Upper lobe of right lung (tissue), 1 donor: ENCODE measurements around the gene USP54. TPM values are rescaled to one million over a fixed set of nuclear protein-coding genes. Genes with fewer than 3 reads are reported as not detected.

Experiments
- ATAC-seq: fragments of 200-7000 bp; cut with Tn5 transposase; one replicate; pipeline ENCODE4 v1.9.1; 2020; ENCODE audit warnings: mild to moderate bottlenecking, moderate library complexity
- DNase-seq: peaks from one replicate; pipeline ENCODE4 v3.0.0-alpha.2; 2020
- H3K27ac ChIP-seq: fragments of 200-600 bp; one replicate; pipeline ENCODE4 v1.8.0; 2022
- H3K27me3 ChIP-seq: fragments of 200-600 bp; one replicate; pipeline ENCODE4 v1.8.0; 2022; ENCODE audit warnings: mild to moderate bottlenecking
- H3K36me3 ChIP-seq: fragments of 200-600 bp; one replicate; pipeline ENCODE4 v1.8.0; 2022
- H3K4me1 ChIP-seq: fragments of 200-600 bp; one replicate; pipeline ENCODE4 v1.8.0; 2022
- H3K4me3 ChIP-seq: fragments of 200-600 bp; one replicate; pipeline ENCODE4 v1.8.0; 2022; ENCODE audit warnings: mild to moderate bottlenecking
- H3K9me3 ChIP-seq: fragments of 200-600 bp; one replicate; pipeline ENCODE4 v1.8.0; 2022
- intact Hi-C: fragments of 100-400 bp; cut with DNase I; formaldehyde crosslinking; loops from one replicate; pipeline ENCODE4 v1.11.0; 2022
- total RNA-seq: library from RNA; stranded (reverse); fragmentation: NEBNext Ultra II Directional; extraction: Animal tissue kit (Norgen Biotek cat#: 25700); gene quantifications from one replicate; pipeline ENCODE4 v1.2.1, GENCODE V29; 2021
- TF ChIP-seq, protein P1 (sequence below): fragments of 200-600 bp; IDR thresholded peaks from one replicate; pipeline ENCODE4 v1.8.0; 2022; ENCODE audit warnings: antibody characterized with exemption
- donor health status: DM: no; HTN: yes; CAD: no; lungs with severe emphysema.

Gene USP54
- total RNA-seq, 1 donor from 2014 or later: 114 TPM

DNA sequence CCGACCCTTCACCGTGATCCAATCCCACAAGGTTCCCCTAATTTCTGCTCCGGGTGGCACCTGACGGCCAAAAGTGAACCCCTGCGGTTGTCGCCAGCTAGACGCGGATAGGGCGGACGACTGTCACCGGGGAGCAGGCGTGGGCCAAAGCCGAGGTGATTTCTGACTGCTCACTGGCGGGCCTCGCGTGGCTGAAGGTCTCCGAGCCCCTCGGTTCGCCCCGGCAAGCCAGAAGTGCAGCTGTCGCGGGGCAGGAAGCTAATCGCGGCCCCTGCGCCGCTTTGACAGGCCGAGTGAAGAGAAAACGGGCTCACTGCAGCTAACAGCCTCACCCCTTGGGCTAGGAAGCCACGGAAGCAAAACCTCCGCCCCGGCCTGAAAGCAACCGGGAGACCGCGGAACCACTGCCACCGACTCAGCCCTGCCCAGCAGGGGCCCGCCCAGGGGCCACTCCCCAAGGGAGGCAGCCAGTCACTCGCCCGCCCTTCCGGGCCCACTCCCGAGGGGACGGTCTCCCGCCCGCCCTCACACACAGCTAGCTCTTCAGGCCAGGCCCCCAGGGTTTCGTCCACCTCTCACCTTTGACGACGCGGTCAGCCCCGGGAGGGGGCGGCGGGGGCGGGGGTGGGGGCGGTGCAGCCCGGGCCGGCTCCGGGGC, 95.8 kb downstream of the USP54 start:
- ATAC-seq (peak; percentile 97), DNase-seq (peak; percentile 97)
- intact Hi-C loops: no loop called here
- TF ChIP-seq, protein P1, sequence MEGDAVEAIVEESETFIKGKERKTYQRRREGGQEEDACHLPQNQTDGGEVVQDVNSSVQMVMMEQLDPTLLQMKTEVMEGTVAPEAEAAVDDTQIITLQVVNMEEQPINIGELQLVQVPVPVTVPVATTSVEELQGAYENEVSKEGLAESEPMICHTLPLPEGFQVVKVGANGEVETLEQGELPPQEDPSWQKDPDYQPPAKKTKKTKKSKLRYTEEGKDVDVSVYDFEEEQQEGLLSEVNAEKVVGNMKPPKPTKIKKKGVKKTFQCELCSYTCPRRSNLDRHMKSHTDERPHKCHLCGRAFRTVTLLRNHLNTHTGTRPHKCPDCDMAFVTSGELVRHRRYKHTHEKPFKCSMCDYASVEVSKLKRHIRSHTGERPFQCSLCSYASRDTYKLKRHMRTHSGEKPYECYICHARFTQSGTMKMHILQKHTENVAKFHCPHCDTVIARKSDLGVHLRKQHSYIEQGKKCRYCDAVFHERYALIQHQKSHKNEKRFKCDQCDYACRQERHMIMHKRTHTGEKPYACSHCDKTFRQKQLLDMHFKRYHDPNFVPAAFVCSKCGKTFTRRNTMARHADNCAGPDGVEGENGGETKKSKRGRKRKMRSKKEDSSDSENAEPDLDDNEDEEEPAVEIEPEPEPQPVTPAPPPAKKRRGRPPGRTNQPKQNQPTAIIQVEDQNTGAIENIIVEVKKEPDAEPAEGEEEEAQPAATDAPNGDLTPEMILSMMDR: no peak
- H3K4me3 ChIP-seq: peak overlapping the region; percentile 90
- H3K36me3 ChIP-seq: peaks cover 26% of the 10 kb centered on the region
- H3K9me3 ChIP-seq: no peaks in the 10 kb centered on the region
- H3K4me1 ChIP-seq: peaks cover 32% of the 10 kb centered on the region
- no peaks in the 10 kb centered on the region for H3K27me3 ChIP-seq
- H3K27ac ChIP-seq: peak overlapping the region; percentile 97

DNA sequence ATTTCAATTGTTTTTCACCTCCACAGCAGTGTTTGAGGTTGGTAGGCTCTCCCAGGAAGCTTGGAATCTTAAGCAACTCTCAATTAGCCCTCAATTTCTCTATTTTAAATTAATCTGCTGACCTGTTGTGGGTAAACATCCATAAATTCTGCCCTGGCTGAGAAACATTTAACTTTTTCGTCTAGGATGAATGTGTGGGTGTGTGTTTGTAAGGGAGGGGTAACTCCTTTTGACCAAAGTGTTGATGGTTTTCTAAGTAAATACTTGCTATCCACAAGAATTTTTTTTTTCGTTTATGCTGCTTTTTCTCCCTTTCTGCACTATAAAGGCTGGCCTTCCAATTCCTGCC, 96.3 kb downstream of the USP54 start:
- peaks cover 32% of the 10 kb centered on the region for H3K4me1 ChIP-seq
- DNase-seq (no peak), ATAC-seq (no peak)
- TF ChIP-seq, protein P1: no peak
- H3K9me3 ChIP-seq: no peaks in the 10 kb centered on the region
- intact Hi-C loops: no loop called here
- H3K36me3 ChIP-seq: peaks cover 22% of the 10 kb centered on the region
- H3K27ac ChIP-seq: peak overlapping the region; percentile 97
- peak overlapping the region; percentile 90 for H3K4me3 ChIP-seq
- no peaks in the 10 kb centered on the region for H3K27me3 ChIP-seq

DNA sequence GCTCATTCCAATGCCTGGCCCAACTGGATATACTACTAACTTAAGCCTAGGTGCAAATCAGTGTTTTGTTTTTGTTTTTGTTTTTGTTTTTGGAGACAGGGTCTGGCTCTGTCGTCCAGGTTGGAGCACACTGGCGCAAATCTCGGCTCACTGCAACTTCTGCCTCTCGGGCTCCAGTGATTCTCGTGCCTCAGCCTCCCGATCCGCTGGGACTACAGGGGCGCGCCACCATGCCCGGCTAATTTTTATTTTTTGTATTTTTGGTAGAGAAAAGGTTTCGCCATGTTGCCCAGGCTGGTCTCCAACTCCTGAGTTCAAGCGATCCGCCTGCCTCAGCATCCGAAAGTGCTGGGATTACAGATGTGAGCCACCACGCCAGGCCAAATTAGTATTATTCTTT, 96.9 kb downstream of the USP54 start:
- no peaks in the 10 kb centered on the region for H3K27me3 ChIP-seq
- peaks cover 38% of the 10 kb centered on the region for H3K4me1 ChIP-seq
- H3K36me3 ChIP-seq: peaks cover 15% of the 10 kb centered on the region
- intact Hi-C loops: no loop called here
- no peak for DNase-seq
- TF ChIP-seq, protein P1: no peak
- H3K9me3 ChIP-seq: no peaks in the 10 kb centered on the region
- H3K4me3 ChIP-seq: peak overlapping the region; percentile 90
- no peak for ATAC-seq
- H3K27ac ChIP-seq: no peak overlapping the region

DNA sequence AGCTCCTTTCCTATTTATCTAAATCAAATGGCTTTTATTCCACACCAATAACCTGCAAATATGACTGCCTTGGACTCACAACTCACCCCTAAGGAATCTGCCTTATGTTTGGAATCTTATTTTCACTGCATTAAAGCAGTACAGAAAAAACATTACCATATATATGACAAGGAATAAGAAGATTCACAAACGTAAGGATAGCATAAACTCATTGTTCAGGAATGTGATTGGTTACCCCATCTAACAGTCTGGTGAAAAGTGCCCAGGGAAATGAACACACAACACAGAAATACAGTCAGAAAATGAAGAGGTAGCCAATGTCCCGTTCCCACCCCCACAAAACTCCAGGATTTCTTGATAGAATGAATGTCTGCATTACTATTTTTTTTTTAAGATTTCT, 97.4 kb downstream of the USP54 start:
- no peak for DNase-seq
- Histone ChIP-seq H3K36me3 (peaks cover 11% of the 10 kb centered on the region), H3K9me3 (no peaks in the 10 kb centered on the region), H3K27ac (no peak overlapping the region), H3K4me3 (no peak overlapping the region), H3K27me3 (no peaks in the 10 kb centered on the region), H3K4me1 (peaks cover 38% of the 10 kb centered on the region)
- ATAC-seq: no peak
- TF ChIP-seq, protein P1: no peak
- intact Hi-C loops: no loop called here

DNA sequence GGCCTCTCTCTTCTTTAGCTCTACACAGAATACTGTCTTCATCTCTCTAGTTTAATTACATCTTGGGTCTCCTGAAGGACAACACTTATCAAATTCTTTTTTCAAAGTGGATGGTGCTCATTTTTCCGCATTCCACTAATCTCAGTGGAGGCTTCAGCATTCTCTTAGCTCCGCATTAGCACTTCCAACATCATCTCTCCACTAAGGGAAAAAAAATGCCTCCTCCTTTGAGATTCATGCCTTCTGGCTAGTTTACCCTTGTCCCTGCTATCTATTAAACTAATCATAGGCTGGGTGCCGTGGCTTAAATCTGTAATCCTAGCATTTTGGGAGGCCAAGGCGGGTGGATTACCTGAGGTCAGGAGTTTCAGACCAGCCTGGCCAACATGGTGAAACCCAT, 104.5 kb downstream of the USP54 start:
- TF ChIP-seq, protein P1: no peak
- H3K4me3 ChIP-seq: no peak overlapping the region
- H3K27me3 ChIP-seq: no peaks in the 10 kb centered on the region
- H3K27ac ChIP-seq: no peak overlapping the region
- no peak for ATAC-seq
- peaks cover 11% of the 10 kb centered on the region for H3K4me1 ChIP-seq
- no peaks in the 10 kb centered on the region for H3K9me3 ChIP-seq
- peaks cover 8% of the 10 kb centered on the region for H3K36me3 ChIP-seq
- intact Hi-C loops: no loop called here
- no peak for DNase-seq

DNA sequence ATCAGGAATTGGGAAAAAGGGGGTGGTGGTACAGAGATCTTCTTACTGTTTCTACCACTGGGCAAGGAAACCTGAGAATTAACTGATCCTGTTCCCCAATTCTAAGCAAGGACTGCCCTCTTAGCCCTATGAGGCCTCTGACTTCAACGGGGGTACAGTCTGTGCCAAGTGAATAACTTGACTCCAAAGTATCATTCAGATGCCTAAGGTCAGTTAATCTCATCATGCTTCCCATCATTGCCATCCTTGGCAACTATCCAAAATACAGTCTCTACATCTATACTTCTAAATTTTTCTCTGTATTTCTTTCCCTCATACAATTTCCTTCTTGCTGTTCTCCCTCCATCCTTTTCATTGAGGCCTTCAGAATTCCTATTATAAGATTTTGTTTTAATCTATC, 105.8 kb downstream of the USP54 start:
- intact Hi-C loops: no loop called here
- no peaks in the 10 kb centered on the region for H3K9me3 ChIP-seq
- ATAC-seq (no peak), DNase-seq (no peak)
- no peaks in the 10 kb centered on the region for H3K27me3 ChIP-seq
- H3K36me3 ChIP-seq: peaks cover 8% of the 10 kb centered on the region
- TF ChIP-seq, protein P1: no peak
- no peak overlapping the region for H3K4me3 ChIP-seq
- peaks cover 7% of the 10 kb centered on the region for H3K4me1 ChIP-seq
- no peak overlapping the region for H3K27ac ChIP-seq
